ENCODE data around the gene PAK4. TPM values are rescaled to one million over a fixed set of nuclear protein-coding genes. Genes with fewer than 3 reads are reported as not detected.
"Not testable (repeated sequence)": the region's sequence is repeated elsewhere in the genome, so short reads cannot be mapped to it uniquely, and the experiment has no call there.

Gene PAK4
- total RNA-seq, 1 experiment from 2014 or later, result 69.8 TPM

- no peak for TF ChIP-seq MLX (CRISPR knock-in tag; IDR thresholded peaks at IDR 0.05)
- no peak for TF ChIP-seq ZNF423 (CRISPR knock-in tag; IDR thresholded peaks at IDR 0.05)
- TF ChIP-seq NFYB (CRISPR knock-in tag; conservative IDR thresholded peaks at IDR 0.05; ENCODE audit: low read depth), result no peak
- TF ChIP-seq HMGXB4 (CRISPR knock-in tag; IDR thresholded peaks at IDR 0.05), result no peak
- TF ChIP-seq PREB (CRISPR knock-in tag; IDR thresholded peaks at IDR 0.05; ENCODE audit: borderline replicate concordance), result no peak
- no peak for TF ChIP-seq ZNF425 (CRISPR knock-in tag; conservative IDR thresholded peaks at IDR 0.05)
- no peak for TF ChIP-seq IRF2 (CRISPR knock-in tag; IDR thresholded peaks at IDR 0.05; ENCODE audit: borderline replicate concordance, low read depth)
- TF ChIP-seq SMAD3 (CRISPR knock-in tag; IDR thresholded peaks at IDR 0.05; ENCODE audit: borderline replicate concordance), result no peak
- TF ChIP-seq FOXK1 (CRISPR knock-in tag; IDR thresholded peaks at IDR 0.05), result no peak
Observed at GRCh38 chr19:39218230-39219007, 92.8 kb downstream of the PAK4 start (continued).

- H3K4me3 Mint-ChIP-seq; ATAC-seq; DNase-seq (ENCODE audit: low spot score); H3K27ac Mint-ChIP-seq; H3K4me1 Mint-ChIP-seq; H3K36me3 Mint-ChIP-seq; POLR2A ChIA-PET: not testable (repeated sequence)
- H3K27me3 Mint-ChIP-seq (ENCODE audit: low read depth), result peaks cover 52% of the 10 kb centered on the region
- H3K9me3 Mint-ChIP-seq, result peaks cover 19% of the 10 kb centered on the region
- CTCF ChIA-PET, result interaction anchor here (0.9 kb wide), 1 partner anchor 123 kb away, joined by 7 read pairs; the partner anchor contains the start of gene SAMD4B
Observed at GRCh38 chr19:39219108-39219507, 93.5 kb downstream of the PAK4 start.

GRCh38 chr19:39223703-39224279 is 98.2 kb downstream of the PAK4 start:
- no peaks in the 10 kb centered on the region for H3K9me3 Mint-ChIP-seq
- TF ChIP-seq ATF2 (CRISPR knock-in tag; IDR thresholded peaks at IDR 0.05; ENCODE audit: borderline replicate concordance, low read depth) (no peak), ZNF423 (CRISPR knock-in tag; IDR thresholded peaks at IDR 0.05) (no peak), NR1H2 (CRISPR knock-in tag; IDR thresholded peaks at IDR 0.05) (no peak), TEAD1 (CRISPR knock-in tag; IDR thresholded peaks at IDR 0.05) (no peak), HMGA2 (CRISPR knock-in tag; IDR thresholded peaks at IDR 0.05) (no peak), CREB1 (CRISPR knock-in tag; IDR thresholded peaks at IDR 0.05) (no peak), E2F5 (CRISPR knock-in tag; IDR thresholded peaks at IDR 0.05) (no peak), ZBTB21 (CRISPR knock-in tag; IDR thresholded peaks at IDR 0.05; ENCODE audit: borderline replicate concordance) (no peak), RELA (CRISPR knock-in tag; IDR thresholded peaks at IDR 0.05; ENCODE audit: borderline replicate concordance) (no peak), ZNF281 (CRISPR knock-in tag; IDR thresholded peaks at IDR 0.05) (no peak)

More at GRCh38 chr19:39223703-39224279, 98.2 kb downstream of the PAK4 start:
- H3K4me3 Mint-ChIP-seq, result no peak overlapping the region
- H3K27ac Mint-ChIP-seq, result no peak overlapping the region
- CTCF ChIA-PET, result interaction anchor here (0.7 to 1.0 kb wide), 8 partner anchors 9 to 171 kb away, joined by 3 to 6 read pairs (median 4); partner anchors contain the start of gene SYCN
- H3K4me1 Mint-ChIP-seq, result no peaks in the 10 kb centered on the region
- DNase-seq (ENCODE audit: low spot score), result peak; percentile 67
- H3K27me3 Mint-ChIP-seq (ENCODE audit: low read depth), result peaks cover 45% of the 10 kb centered on the region
- ATAC-seq, result peak; percentile 68
- POLR2A ChIA-PET, result no interaction called here
- no peaks in the 10 kb centered on the region for H3K36me3 Mint-ChIP-seq
